WTC11 (cell line): ENCODE results near the gene UQCC2. TPM values are rescaled to one million over a fixed set of nuclear protein-coding genes. Genes with fewer than 3 reads are reported as not detected.
A peak's percentile ranks its signal among the peaks of the same experiment; 100 is the strongest.

ENCODE experiments used
- ATAC-seq: fragments of 200-7000 bp; cut with Tn5 transposase; 2 replicates; pipeline ENCODE4 v1.10.0; 2021; ENCODE audit warnings: mild to moderate bottlenecking, moderate library complexity
- CTCF ChIA-PET: fragments of 300-600 bp; sonication (Branson Sonifier 250); formaldehyde crosslinking; loops from one replicate; lab custom pipeline; 2021; ENCODE audit warnings: antibody characterized with exemption; lab: Charles Lee
- POLR2A ChIA-PET: fragments of 350-600 bp; sonication (Branson Sonifier 250); formaldehyde crosslinking; loops from one replicate; lab custom pipeline; 2021; ENCODE audit warnings: antibody characterized with exemption; lab: Charles Lee
- DNase-seq: peaks from one replicate; pipeline ENCODE4 v3.0.0; 2021; ENCODE audit warnings: low spot score
- H3K27ac Mint-ChIP-seq: 2 replicates; pipeline ENCODE4 v1.8.0; 2021; ENCODE audit warnings: mixed read lengths
- H3K27me3 Mint-ChIP-seq: 2 replicates; pipeline ENCODE4 v1.8.0; 2021; ENCODE audit warnings: low read depth, mild to moderate bottlenecking, moderate library complexity, mixed read lengths
- H3K36me3 Mint-ChIP-seq: 2 replicates; pipeline ENCODE4 v1.8.0; 2021; ENCODE audit warnings: mixed read lengths
- H3K4me1 Mint-ChIP-seq: 2 replicates; pipeline ENCODE4 v1.8.0; 2022; ENCODE audit warnings: mixed read lengths
- H3K4me3 Mint-ChIP-seq: 2 replicates; pipeline ENCODE4 v1.8.0; 2021; ENCODE audit warnings: mild to moderate bottlenecking, moderate library complexity, mixed read lengths
- H3K9me3 Mint-ChIP-seq: 2 replicates; pipeline ENCODE4 v1.8.0; 2021; ENCODE audit warnings: mixed read lengths
- CBFB ChIP-seq: sonication (generic); formaldehyde crosslinking; IDR thresholded peaks from 2 replicates; pipeline ENCODE4 v1.8.1; 2022; ENCODE audit warnings: mild to moderate bottlenecking, low read depth, missing genetic modification reagents
- MYBL2 ChIP-seq: sonication (generic); formaldehyde crosslinking; IDR thresholded peaks from 2 replicates; pipeline ENCODE4 v1.8.1; 2023; ENCODE audit warnings: mild to moderate bottlenecking, moderate library complexity, missing genetic modification reagents
- NFATC4 ChIP-seq: fragments of 250-450 bp; sonication (Bioruptor Pico); IDR thresholded peaks from 2 replicates; pipeline ENCODE4 v1.9.0; 2021; ENCODE audit warnings: mild to moderate bottlenecking
- NR2C2 ChIP-seq: sonication (generic); formaldehyde crosslinking; IDR thresholded peaks from 2 replicates; pipeline ENCODE4 v1.8.0; 2022; ENCODE audit warnings: mild to moderate bottlenecking, missing genetic modification reagents
- SMAD3 ChIP-seq: sonication (generic); formaldehyde crosslinking; IDR thresholded peaks from 2 replicates; pipeline ENCODE4 v1.8.0; 2022; ENCODE audit warnings: missing genetic modification reagents, mild to moderate bottlenecking, borderline replicate concordance
- TEAD4 ChIP-seq: sonication (generic); formaldehyde crosslinking; IDR thresholded peaks from 2 replicates; pipeline ENCODE4 v1.8.0; 2022; ENCODE audit warnings: mild to moderate bottlenecking, missing genetic modification reagents
- ZNF317 ChIP-seq: sonication (generic); formaldehyde crosslinking; IDR thresholded peaks from 2 replicates; pipeline ENCODE4 v1.8.1; 2023; ENCODE audit warnings: low read depth, mild to moderate bottlenecking, moderate library complexity, missing genetic modification reagents, borderline replicate concordance
- total RNA-seq: library from RNA; stranded (reverse); gene quantifications from 3 replicates; pipeline ENCODE4 v1.2.3, GENCODE V29; 2021
- TF ChIP-seq, protein P1 (sequence below): fragments of 250-450 bp; sonication (Bioruptor Pico); conservative IDR thresholded peaks from 2 replicates; pipeline ENCODE4 v1.9.0; 2021; ENCODE audit warnings: mild to moderate bottlenecking
- TF ChIP-seq, protein P2 (sequence below): sonication (generic); formaldehyde crosslinking; conservative IDR thresholded peaks from 2 replicates; pipeline ENCODE4 v1.8.1; 2023; ENCODE audit warnings: mild to moderate bottlenecking, low read depth, missing genetic modification reagents, moderate library complexity
- TF ChIP-seq, protein P3 (sequence below): sonication (generic); formaldehyde crosslinking; IDR thresholded peaks from 2 replicates; pipeline ENCODE4 v1.8.0; 2022; ENCODE audit warnings: mild to moderate bottlenecking, missing genetic modification reagents
- TF ChIP-seq, protein P4 (sequence below): fragments of 250-450 bp; sonication (Bioruptor Pico); IDR thresholded peaks from 2 replicates; pipeline ENCODE4 v1.9.0; 2021; ENCODE audit warnings: mild to moderate bottlenecking
- TF ChIP-seq, protein P5 (sequence below): sonication (generic); formaldehyde crosslinking; IDR thresholded peaks from 2 replicates; pipeline ENCODE4 v1.8.1; 2022; ENCODE audit warnings: low read depth, missing genetic modification reagents, borderline replicate concordance
- TF ChIP-seq, protein P6 (sequence below): sonication (generic); formaldehyde crosslinking; IDR thresholded peaks from 2 replicates; pipeline ENCODE4 v1.8.1; 2022; ENCODE audit warnings: missing genetic modification reagents, borderline replicate concordance
- TF ChIP-seq, protein P7 (sequence below): fragments of 250-450 bp; sonication (Bioruptor Pico); IDR thresholded peaks from 2 replicates; pipeline ENCODE4 v1.9.0; 2021; ENCODE audit warnings: mild to moderate bottlenecking, borderline replicate concordance
- TF ChIP-seq, protein P8 (sequence below): fragments of 250-450 bp; sonication (Bioruptor Pico); IDR thresholded peaks from 2 replicates; pipeline ENCODE4 v1.9.0; 2021; ENCODE audit warnings: mild to moderate bottlenecking

UQCC2 gene
- total RNA-seq, 1 experiment from 2014 or later = 65.8 TPM

DNA sequence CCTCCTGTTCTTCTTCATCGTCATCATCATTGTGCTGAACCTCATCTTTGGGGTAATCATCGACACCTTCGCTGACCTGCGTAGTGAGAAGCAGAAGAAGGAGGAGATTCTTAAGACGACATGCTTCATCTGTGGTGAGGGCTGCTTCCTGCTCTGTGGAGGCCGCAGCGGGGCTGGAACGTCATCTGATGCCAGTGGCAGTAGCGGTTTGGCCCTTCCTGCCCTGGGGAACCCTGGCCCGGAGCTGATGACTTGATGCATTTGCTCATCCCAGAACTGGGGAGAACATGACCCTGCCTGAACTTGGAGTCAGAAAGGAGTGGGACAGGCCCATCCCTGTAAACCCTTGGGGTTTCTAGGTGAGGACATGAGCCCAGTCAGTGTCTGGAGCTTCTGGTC lies 18.7 kb downstream of the UQCC2 start (continued):
- TF ChIP-seq NFATC4 (CRISPR knock-in tag) = no peak

DNA sequence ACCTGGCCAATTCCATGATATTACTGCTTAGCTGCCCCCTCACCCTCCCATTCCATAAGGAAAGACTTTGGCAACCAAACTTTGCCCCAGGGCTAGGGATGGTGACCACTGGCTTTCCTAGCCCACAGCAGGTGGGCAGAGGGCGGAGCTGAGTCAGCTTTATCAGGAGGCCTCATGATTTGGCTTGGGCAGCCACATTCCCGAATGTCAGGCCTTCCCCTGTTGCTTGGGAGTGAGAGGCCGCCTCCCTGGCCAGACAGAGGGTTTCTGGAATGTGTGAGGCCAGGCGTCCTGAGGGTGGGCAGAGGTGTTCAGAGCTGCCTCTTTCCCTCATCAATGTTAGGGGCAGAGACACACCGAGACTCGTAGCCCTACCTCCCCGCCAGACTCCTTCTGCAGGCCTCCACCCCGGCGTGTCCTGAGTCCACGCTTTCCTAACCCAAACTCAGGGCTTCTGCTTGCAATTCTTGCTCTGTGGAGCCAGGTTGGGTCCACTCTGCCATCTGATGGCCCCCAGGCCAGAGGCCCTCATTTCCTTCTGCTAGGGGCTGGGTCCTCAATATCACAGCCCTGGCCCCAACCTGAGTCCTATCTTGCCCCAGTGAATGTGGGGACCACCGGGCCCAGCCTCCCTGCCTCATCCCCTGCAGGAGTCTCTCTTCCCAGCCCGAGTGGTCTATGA lies 19.3 kb downstream of the UQCC2 start:
- TF ChIP-seq ZNF317 (CRISPR knock-in tag) (no peak), TEAD4 (CRISPR knock-in tag) (no peak), CBFB (CRISPR knock-in tag) (no peak), SMAD3 (no peak), MYBL2 (CRISPR knock-in tag) (no peak), NR2C2 (CRISPR knock-in tag) (no peak)
- TF ChIP-seq, protein P1, sequence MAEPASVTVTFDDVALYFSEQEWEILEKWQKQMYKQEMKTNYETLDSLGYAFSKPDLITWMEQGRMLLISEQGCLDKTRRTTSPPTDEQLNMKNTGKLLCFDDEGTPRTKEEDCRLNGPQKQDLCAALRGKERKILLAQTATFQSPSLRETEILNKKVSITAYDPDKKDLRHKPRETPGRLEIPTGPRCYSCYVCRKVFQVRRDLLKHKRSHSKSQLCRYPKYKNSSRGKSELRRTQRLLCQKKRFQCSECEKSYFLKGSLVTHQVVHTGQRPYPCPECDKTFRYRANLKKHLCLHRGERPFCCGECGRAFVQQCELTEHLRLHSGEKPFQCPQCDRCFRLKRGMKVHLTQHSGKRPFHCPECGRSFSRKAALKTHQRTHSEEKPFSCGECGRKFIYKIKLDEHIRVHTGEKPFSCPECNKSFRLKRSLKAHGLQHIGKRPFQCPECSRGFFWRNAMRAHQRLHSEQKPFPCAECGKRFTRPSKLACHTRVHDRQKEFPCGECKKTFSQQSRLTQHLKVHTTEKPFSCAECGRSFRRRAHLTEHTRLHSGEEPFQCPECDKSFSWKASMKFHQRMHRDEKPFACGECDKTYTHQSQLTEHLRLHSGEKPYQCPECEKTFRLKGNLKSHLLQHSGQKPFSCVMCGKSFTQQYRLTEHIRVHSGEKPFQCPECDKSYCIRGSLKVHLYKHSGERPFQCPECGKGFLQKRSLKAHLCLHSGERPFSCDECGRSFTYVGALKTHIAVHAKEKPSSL (CRISPR knock-in tag) = no peak
- TF ChIP-seq, protein P2, sequence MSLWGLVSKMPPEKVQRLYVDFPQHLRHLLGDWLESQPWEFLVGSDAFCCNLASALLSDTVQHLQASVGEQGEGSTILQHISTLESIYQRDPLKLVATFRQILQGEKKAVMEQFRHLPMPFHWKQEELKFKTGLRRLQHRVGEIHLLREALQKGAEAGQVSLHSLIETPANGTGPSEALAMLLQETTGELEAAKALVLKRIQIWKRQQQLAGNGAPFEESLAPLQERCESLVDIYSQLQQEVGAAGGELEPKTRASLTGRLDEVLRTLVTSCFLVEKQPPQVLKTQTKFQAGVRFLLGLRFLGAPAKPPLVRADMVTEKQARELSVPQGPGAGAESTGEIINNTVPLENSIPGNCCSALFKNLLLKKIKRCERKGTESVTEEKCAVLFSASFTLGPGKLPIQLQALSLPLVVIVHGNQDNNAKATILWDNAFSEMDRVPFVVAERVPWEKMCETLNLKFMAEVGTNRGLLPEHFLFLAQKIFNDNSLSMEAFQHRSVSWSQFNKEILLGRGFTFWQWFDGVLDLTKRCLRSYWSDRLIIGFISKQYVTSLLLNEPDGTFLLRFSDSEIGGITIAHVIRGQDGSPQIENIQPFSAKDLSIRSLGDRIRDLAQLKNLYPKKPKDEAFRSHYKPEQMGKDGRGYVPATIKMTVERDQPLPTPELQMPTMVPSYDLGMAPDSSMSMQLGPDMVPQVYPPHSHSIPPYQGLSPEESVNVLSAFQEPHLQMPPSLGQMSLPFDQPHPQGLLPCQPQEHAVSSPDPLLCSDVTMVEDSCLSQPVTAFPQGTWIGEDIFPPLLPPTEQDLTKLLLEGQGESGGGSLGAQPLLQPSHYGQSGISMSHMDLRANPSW = no peak
- TF ChIP-seq, protein P3, sequence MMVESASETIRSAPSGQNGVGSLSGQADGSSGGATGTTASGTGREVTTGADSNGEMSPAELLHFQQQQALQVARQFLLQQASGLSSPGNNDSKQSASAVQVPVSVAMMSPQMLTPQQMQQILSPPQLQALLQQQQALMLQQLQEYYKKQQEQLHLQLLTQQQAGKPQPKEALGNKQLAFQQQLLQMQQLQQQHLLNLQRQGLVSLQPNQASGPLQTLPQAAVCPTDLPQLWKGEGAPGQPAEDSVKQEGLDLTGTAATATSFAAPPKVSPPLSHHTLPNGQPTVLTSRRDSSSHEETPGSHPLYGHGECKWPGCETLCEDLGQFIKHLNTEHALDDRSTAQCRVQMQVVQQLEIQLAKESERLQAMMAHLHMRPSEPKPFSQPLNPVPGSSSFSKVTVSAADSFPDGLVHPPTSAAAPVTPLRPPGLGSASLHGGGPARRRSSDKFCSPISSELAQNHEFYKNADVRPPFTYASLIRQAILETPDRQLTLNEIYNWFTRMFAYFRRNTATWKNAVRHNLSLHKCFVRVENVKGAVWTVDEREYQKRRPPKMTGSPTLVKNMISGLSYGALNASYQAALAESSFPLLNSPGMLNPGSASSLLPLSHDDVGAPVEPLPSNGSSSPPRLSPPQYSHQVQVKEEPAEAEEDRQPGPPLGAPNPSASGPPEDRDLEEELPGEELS (CRISPR knock-in tag) = no peak
- TF ChIP-seq, protein P4, sequence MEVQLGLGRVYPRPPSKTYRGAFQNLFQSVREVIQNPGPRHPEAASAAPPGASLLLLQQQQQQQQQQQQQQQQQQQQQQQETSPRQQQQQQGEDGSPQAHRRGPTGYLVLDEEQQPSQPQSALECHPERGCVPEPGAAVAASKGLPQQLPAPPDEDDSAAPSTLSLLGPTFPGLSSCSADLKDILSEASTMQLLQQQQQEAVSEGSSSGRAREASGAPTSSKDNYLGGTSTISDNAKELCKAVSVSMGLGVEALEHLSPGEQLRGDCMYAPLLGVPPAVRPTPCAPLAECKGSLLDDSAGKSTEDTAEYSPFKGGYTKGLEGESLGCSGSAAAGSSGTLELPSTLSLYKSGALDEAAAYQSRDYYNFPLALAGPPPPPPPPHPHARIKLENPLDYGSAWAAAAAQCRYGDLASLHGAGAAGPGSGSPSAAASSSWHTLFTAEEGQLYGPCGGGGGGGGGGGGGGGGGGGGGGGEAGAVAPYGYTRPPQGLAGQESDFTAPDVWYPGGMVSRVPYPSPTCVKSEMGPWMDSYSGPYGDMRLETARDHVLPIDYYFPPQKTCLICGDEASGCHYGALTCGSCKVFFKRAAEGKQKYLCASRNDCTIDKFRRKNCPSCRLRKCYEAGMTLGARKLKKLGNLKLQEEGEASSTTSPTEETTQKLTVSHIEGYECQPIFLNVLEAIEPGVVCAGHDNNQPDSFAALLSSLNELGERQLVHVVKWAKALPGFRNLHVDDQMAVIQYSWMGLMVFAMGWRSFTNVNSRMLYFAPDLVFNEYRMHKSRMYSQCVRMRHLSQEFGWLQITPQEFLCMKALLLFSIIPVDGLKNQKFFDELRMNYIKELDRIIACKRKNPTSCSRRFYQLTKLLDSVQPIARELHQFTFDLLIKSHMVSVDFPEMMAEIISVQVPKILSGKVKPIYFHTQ (CRISPR knock-in tag) = no peak
- TF ChIP-seq, protein P5, sequence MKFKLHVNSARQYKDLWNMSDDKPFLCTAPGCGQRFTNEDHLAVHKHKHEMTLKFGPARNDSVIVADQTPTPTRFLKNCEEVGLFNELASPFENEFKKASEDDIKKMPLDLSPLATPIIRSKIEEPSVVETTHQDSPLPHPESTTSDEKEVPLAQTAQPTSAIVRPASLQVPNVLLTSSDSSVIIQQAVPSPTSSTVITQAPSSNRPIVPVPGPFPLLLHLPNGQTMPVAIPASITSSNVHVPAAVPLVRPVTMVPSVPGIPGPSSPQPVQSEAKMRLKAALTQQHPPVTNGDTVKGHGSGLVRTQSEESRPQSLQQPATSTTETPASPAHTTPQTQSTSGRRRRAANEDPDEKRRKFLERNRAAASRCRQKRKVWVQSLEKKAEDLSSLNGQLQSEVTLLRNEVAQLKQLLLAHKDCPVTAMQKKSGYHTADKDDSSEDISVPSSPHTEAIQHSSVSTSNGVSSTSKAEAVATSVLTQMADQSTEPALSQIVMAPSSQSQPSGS (CRISPR knock-in tag) = no peak
- TF ChIP-seq, protein P6, sequence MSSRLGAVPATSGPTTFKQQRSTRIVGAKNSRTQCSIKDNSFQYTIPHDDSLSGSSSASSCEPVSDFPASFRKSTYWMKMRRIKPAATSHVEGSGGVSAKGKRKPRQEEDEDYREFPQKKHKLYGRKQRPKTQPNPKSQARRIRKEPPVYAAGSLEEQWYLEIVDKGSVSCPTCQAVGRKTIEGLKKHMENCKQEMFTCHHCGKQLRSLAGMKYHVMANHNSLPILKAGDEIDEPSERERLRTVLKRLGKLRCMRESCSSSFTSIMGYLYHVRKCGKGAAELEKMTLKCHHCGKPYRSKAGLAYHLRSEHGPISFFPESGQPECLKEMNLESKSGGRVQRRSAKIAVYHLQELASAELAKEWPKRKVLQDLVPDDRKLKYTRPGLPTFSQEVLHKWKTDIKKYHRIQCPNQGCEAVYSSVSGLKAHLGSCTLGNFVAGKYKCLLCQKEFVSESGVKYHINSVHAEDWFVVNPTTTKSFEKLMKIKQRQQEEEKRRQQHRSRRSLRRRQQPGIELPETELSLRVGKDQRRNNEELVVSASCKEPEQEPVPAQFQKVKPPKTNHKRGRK = no peak
- TF ChIP-seq, protein P7, sequence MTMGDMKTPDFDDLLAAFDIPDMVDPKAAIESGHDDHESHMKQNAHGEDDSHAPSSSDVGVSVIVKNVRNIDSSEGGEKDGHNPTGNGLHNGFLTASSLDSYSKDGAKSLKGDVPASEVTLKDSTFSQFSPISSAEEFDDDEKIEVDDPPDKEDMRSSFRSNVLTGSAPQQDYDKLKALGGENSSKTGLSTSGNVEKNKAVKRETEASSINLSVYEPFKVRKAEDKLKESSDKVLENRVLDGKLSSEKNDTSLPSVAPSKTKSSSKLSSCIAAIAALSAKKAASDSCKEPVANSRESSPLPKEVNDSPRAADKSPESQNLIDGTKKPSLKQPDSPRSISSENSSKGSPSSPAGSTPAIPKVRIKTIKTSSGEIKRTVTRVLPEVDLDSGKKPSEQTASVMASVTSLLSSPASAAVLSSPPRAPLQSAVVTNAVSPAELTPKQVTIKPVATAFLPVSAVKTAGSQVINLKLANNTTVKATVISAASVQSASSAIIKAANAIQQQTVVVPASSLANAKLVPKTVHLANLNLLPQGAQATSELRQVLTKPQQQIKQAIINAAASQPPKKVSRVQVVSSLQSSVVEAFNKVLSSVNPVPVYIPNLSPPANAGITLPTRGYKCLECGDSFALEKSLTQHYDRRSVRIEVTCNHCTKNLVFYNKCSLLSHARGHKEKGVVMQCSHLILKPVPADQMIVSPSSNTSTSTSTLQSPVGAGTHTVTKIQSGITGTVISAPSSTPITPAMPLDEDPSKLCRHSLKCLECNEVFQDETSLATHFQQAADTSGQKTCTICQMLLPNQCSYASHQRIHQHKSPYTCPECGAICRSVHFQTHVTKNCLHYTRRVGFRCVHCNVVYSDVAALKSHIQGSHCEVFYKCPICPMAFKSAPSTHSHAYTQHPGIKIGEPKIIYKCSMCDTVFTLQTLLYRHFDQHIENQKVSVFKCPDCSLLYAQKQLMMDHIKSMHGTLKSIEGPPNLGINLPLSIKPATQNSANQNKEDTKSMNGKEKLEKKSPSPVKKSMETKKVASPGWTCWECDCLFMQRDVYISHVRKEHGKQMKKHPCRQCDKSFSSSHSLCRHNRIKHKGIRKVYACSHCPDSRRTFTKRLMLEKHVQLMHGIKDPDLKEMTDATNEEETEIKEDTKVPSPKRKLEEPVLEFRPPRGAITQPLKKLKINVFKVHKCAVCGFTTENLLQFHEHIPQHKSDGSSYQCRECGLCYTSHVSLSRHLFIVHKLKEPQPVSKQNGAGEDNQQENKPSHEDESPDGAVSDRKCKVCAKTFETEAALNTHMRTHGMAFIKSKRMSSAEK (CRISPR knock-in tag) = no peak
- TF ChIP-seq, protein P8, sequence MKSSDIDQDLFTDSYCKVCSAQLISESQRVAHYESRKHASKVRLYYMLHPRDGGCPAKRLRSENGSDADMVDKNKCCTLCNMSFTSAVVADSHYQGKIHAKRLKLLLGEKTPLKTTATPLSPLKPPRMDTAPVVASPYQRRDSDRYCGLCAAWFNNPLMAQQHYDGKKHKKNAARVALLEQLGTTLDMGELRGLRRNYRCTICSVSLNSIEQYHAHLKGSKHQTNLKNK (CRISPR knock-in tag) = no peak
- CTCF ChIA-PET = interaction anchor here (0.9 to 1.8 kb wide), 4 partner anchors 8 to 107 kb away, joined by 3 to 8 read pairs (median 4); no protein-coding TSS in a partner anchor
- Mint-ChIP-seq H3K27ac (no peak overlapping the region; the same call in 1 of the 2 replicates), H3K4me3 (no peak overlapping the region), H3K36me3 (peaks cover 53% of the 10 kb centered on the region), H3K27me3 (no peaks in the 10 kb centered on the region), H3K4me1 (peaks cover 10% of the 10 kb centered on the region), H3K9me3 (no peaks in the 10 kb centered on the region)
- DNase-seq (peak; percentile 30), ATAC-seq (peak; percentile 21; the same call in 1 of the 2 replicates)
- POLR2A ChIA-PET = interaction anchor here (0.6 kb wide), 1 partner anchor 30 kb away, joined by 3 read pairs; no protein-coding TSS in a partner anchor
